GM20000 (cell line): Measurements from ENCODE around the gene LDLRAD2.

Source experiments
- DNase-seq: peaks from one replicate; pipeline ENCODE4 v3.0.0; 2012; ENCODE audit warnings: low spot score
- CTCF ChIP-seq: IDR thresholded peaks from 2 replicates; pipeline ENCODE4 v1.5.1; 2012; ENCODE audit warnings: mild to moderate bottlenecking, control low read depth; ENCODE audit errors: extremely low read depth, missing control alignments

The LDLRAD2 gene

DNA sequence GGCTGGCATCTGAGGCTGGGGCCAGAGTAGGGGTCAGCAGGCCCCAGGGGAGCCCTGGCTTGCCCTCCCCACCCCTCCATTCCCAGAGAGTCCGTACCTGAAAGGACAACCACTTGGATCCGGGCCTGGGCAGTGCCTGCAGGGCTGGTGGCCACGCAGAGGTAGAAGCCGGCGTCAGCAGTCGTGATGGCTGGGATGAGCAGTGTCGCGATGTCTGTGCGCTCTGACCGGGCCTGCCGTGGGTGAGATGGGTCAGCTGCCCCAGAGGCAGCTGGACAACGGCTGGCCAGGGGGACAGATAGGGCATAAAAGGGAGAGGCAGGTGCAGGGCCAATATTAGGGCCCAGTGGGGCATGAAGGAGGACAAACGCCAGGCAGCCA is 42.7 kb downstream of the LDLRAD2 start:
- TF ChIP-seq CTCF, result no peak
- DNase-seq, result no peak

DNA sequence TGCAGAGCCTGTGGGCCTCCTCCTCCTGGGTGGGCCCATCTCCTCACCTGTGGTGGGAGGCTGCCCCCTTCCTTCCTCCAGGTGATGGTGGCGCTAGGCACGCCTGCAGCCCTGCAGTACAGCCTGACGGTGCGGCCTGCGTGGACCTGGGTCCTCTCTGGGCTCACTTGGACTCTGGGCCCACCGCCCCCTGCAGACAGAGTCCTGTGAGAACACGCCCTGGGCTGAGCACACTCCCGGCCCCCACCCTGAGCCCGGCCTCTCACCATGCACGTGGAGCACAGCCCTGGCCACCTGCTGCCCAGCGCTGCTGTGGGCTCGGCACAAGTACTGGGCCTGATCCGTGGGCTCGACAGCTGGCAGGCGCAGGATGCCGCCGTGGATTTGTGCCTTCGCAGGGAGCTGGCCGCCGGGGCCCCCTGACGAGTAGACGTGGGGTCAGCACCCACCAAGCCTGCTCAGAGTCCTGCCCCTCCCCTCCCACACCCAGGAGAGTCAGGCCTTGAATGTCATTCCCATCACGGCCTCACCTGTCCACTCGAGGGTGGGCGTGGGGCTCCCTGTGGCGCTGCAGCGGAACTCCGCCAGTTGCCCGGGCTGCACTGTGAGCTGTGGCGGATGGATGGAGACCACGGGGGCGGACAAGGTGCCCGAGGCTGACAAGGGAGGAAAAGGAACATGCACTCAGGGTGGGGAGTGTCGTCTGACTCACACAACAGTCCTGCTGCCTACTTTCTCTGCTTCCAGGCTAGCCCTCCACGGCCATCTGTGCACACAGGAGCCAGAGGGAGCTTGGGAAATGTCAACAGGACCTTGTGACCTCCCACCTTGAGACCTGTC is 43.4 kb downstream of the LDLRAD2 start:
- DNase-seq, result no peak
- no peak for TF ChIP-seq CTCF

GRCh38 chr1:21857142-21857839 is 45.2 kb downstream of the LDLRAD2 start:
- no peak for DNase-seq
- TF ChIP-seq CTCF, result no peak

GRCh38 chr1:21857840-21858670 is 46.0 kb downstream of the LDLRAD2 start:
- no peak for DNase-seq
- no peak for TF ChIP-seq CTCF

DNA sequence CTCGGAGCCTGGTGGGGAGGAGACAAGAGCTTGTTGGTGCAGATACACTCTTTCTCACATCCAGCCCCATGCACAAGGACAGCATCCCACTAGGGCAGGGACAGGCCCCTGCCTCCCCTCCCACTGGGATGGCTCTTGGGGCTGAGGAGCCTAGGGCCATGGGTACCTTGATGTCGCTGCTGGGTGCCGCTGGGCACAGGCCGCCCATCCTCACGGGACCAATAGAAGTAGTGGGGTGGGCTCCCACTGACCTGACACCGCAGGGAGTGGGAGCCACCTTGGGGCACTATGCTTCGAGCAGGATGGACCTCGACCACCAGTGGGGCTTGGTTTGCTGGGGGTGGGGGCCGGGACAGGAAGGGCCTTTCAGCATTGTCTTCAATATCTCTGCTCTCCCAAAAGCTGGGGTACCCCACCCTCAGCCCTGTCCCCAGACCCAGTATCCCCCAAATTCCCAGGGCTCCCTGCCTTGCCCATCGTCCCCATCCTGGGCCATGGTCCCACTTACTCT is 47.7 kb downstream of the LDLRAD2 start:
- no peak for TF ChIP-seq CTCF
- DNase-seq, result no peak

- no peak for DNase-seq
- TF ChIP-seq CTCF, result no peak
Observed at GRCh38 chr1:21860971-21861370, 48.9 kb downstream of the LDLRAD2 start.
